GM19324 (cell line): ENCODE measurements around the gene UGT3A1.
"Not testable (repeated sequence)": the region's sequence is repeated elsewhere in the genome, so short reads cannot be mapped to it uniquely, and the experiment has no call there.

Source experiments
- ATAC-seq: cut with Tn5 transposase; IDR thresholded peaks from one replicate; pipeline ENCODE4 v1.9.1; 2021; ENCODE audit warnings: mild to moderate bottlenecking, moderate library complexity; ENCODE audit not compliant: unreplicated experiment, low FRiP score

Gene UGT3A1

GRCh38 chr5:35996076-35996475 is 4.9 kb upstream of the UGT3A1 start:
- no peak for ATAC-seq

- no peak for ATAC-seq
Measured at GRCh38 chr5:35990520-35990919, 670 bp downstream of the UGT3A1 start.

GRCh38 chr5:35988529-35988928 is 2.7 kb downstream of the UGT3A1 start:
- ATAC-seq: no peak

- no peak for ATAC-seq
Measured at GRCh38 chr5:35987776-35988175, 3.4 kb downstream of the UGT3A1 start.

GRCh38 chr5:35979715-35980114 is 11.5 kb downstream of the UGT3A1 start:
- no peak for ATAC-seq

- not testable (repeated sequence) for ATAC-seq
Measured at GRCh38 chr5:35976859-35977258, 14.3 kb downstream of the UGT3A1 start.

GRCh38 chr5:35974570-35974969 is 16.6 kb downstream of the UGT3A1 start:
- no peak for ATAC-seq

- no peak for ATAC-seq
Measured at GRCh38 chr5:35971878-35972210, 19.3 kb downstream of the UGT3A1 start.

GRCh38 chr5:35971186-35971877 is 19.9 kb downstream of the UGT3A1 start:
- ATAC-seq: no peak

GRCh38 chr5:35963381-35963843 is 27.8 kb downstream of the UGT3A1 start:
- ATAC-seq: no peak

- ATAC-seq: no peak
Measured at GRCh38 chr5:35960328-35960727, 30.9 kb downstream of the UGT3A1 start.

GRCh38 chr5:35956429-35956828 is 34.8 kb downstream of the UGT3A1 start:
- no peak for ATAC-seq

- no peak for ATAC-seq
Measured at GRCh38 chr5:35954175-35954574, 37.0 kb downstream of the UGT3A1 start.

- no peak for ATAC-seq
Measured at GRCh38 chr5:35947085-35947484, 44.1 kb downstream of the UGT3A1 start.

GRCh38 chr5:35939639-35940038 is 51.6 kb downstream of the UGT3A1 start:
- no peak for ATAC-seq

- ATAC-seq: no peak
Measured at GRCh38 chr5:35938568-35939227, 52.5 kb downstream of the UGT3A1 start, which contains the start of gene CAPSL. CAPSL (minus strand) TSS chr5:35938622; CDS start chr5:35921120, 17,502 bp downstream.

- no peak for ATAC-seq
Measured at GRCh38 chr5:35926389-35927051, 64.7 kb downstream of the UGT3A1 start.

GRCh38 chr5:35924950-35925722 is 66.1 kb downstream of the UGT3A1 start:
- peak; percentile 60 for ATAC-seq

GRCh38 chr5:35924122-35924949 is 66.9 kb downstream of the UGT3A1 start:
- no peak for ATAC-seq

GRCh38 chr5:35922468-35922867 is 68.7 kb downstream of the UGT3A1 start:
- no peak for ATAC-seq
